Measurements from ENCODE around the gene CHRM5.

Gene CHRM5

GRCh38 chr15:33955945-33956344, 12.4 kb upstream of the CHRM5 start:
- Histone ChIP-seq H3K4me1 (ENCODE audit: low read depth, poor library complexity, severe bottlenecking) (no peaks in the 10 kb centered on the region), H3K79me2 (ENCODE audit: insufficient read depth, low read depth) (no peaks in the 10 kb centered on the region), H2AFZ (ENCODE audit: low read depth) (no peak overlapping the region), H4K20me1 (ENCODE audit: insufficient read depth) (no peaks in the 10 kb centered on the region), H3K9ac (no peak overlapping the region), H3K36me3 (ENCODE audit: insufficient read depth) (no peaks in the 10 kb centered on the region), H3K4me2 (no peak overlapping the region), H3K4me3 (IDR thresholded peaks at IDR 0.05; ENCODE audit: insufficient read depth, low read depth, low read length) (no peak overlapping the region), H3K27ac (no peak overlapping the region), H3K27me3 (ENCODE audit: insufficient read depth, low read depth) (no peaks in the 10 kb centered on the region)
- TF ChIP-seq, protein P1, sequence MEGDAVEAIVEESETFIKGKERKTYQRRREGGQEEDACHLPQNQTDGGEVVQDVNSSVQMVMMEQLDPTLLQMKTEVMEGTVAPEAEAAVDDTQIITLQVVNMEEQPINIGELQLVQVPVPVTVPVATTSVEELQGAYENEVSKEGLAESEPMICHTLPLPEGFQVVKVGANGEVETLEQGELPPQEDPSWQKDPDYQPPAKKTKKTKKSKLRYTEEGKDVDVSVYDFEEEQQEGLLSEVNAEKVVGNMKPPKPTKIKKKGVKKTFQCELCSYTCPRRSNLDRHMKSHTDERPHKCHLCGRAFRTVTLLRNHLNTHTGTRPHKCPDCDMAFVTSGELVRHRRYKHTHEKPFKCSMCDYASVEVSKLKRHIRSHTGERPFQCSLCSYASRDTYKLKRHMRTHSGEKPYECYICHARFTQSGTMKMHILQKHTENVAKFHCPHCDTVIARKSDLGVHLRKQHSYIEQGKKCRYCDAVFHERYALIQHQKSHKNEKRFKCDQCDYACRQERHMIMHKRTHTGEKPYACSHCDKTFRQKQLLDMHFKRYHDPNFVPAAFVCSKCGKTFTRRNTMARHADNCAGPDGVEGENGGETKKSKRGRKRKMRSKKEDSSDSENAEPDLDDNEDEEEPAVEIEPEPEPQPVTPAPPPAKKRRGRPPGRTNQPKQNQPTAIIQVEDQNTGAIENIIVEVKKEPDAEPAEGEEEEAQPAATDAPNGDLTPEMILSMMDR (conservative IDR thresholded peaks at IDR 0.05; ENCODE audit: low read depth, low read length), result no peak

DNA sequence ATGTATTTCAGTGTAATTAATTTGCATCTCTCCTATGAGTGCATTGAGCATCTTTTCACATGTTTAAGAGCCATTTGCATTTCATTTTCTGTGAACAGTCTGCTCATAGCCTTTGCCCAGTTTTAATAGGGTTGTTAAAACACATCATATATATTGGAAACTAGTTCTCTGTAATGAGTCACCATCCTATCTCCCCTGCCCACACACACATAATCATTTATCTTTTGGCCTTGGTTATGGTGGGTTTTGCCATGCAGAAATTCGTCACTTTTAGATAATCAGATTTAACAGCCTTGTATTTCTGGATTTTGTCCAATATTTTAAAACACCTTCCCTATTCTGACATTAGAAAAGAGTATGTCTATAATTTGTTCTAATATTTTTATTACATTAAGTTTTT, 11.9 kb upstream of the CHRM5 start:
- Histone ChIP-seq H3K4me2 (no peak overlapping the region), H3K79me2 (ENCODE audit: insufficient read depth, low read depth) (no peaks in the 10 kb centered on the region), H3K4me3 (IDR thresholded peaks at IDR 0.05; ENCODE audit: insufficient read depth, low read depth, low read length) (no peak overlapping the region), H3K4me1 (ENCODE audit: low read depth, poor library complexity, severe bottlenecking) (no peaks in the 10 kb centered on the region), H3K9ac (no peak overlapping the region), H3K27me3 (ENCODE audit: insufficient read depth, low read depth) (no peaks in the 10 kb centered on the region), H3K36me3 (ENCODE audit: insufficient read depth) (no peaks in the 10 kb centered on the region), H4K20me1 (ENCODE audit: insufficient read depth) (no peaks in the 10 kb centered on the region), H3K27ac (no peak overlapping the region), H2AFZ (ENCODE audit: low read depth) (no peak overlapping the region)
- TF ChIP-seq, protein P1 (conservative IDR thresholded peaks at IDR 0.05; ENCODE audit: low read depth, low read length), result no peak

DNA sequence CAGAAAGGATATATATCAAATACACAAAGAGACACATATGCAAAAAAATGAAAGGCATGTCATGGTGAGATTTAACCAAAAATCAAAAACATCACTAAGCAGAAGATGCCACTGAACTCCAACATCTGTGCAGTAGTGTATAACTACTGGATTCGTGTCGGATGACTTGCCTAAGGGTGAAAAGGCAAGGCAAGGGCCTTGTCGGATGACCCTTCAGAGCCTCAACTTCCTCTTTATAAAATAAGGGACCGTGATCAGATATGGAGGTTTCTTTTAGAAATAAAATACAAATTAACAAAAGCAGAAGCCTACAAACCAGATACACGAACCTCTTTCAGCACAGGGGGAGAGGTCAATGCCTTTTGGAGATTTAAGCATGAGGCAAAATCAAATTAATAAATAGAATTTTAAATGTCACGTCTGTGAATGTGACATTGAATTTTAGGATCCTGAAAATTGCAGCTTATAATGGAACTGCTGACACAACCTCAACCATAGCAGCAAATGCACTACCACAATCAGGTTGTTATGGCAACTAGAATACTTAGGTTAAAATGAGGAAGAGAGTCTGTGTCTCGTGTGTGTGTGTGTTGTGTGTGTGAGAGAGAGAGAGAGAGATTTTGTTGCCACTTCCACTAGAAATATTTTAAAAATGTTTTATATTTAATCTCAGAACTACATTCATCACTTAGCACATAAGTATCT, 8.3 kb upstream of the CHRM5 start:
- no peak overlapping the region for H3K9ac ChIP-seq
- H4K20me1 ChIP-seq (ENCODE audit: insufficient read depth), result no peaks in the 10 kb centered on the region
- H3K27me3 ChIP-seq (ENCODE audit: insufficient read depth, low read depth), result no peaks in the 10 kb centered on the region
- TF ChIP-seq, protein P1 (conservative IDR thresholded peaks at IDR 0.05; ENCODE audit: low read depth, low read length), result no peak
- no peak overlapping the region for H2AFZ ChIP-seq (ENCODE audit: low read depth)
- no peak overlapping the region for H3K4me3 ChIP-seq (IDR thresholded peaks at IDR 0.05; ENCODE audit: insufficient read depth, low read depth, low read length)
- no peak overlapping the region for H3K27ac ChIP-seq
- no peak overlapping the region for H3K4me2 ChIP-seq
- no peaks in the 10 kb centered on the region for H3K4me1 ChIP-seq (ENCODE audit: low read depth, poor library complexity, severe bottlenecking)
- no peaks in the 10 kb centered on the region for H3K79me2 ChIP-seq (ENCODE audit: insufficient read depth, low read depth)
- H3K36me3 ChIP-seq (ENCODE audit: insufficient read depth), result no peaks in the 10 kb centered on the region

DNA sequence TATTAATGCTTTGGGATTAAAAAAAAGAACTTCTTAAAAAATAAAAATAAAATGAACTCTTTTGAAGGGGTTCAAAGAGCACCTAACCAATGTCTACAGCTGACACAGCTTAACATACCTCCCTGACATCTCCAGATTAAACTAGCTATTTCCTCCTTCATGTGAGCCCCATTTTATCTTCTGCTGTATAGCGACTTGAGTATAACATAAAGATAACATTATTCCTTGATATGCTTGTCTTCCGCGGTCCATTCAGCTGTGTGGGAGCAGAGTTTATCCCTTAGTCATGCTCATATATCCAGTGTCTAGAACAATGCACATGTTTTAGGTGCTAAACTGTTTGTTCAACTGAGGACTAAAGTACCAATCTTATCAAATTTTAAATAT, 7.8 kb upstream of the CHRM5 start:
- H3K4me3 ChIP-seq (IDR thresholded peaks at IDR 0.05; ENCODE audit: insufficient read depth, low read depth, low read length), result no peak overlapping the region
- H3K79me2 ChIP-seq (ENCODE audit: insufficient read depth, low read depth), result no peaks in the 10 kb centered on the region
- no peak overlapping the region for H3K27ac ChIP-seq
- no peak overlapping the region for H2AFZ ChIP-seq (ENCODE audit: low read depth)
- no peak overlapping the region for H3K4me2 ChIP-seq
- no peaks in the 10 kb centered on the region for H3K4me1 ChIP-seq (ENCODE audit: low read depth, poor library complexity, severe bottlenecking)
- no peaks in the 10 kb centered on the region for H3K36me3 ChIP-seq (ENCODE audit: insufficient read depth)
- no peaks in the 10 kb centered on the region for H3K27me3 ChIP-seq (ENCODE audit: insufficient read depth, low read depth)
- no peak overlapping the region for H3K9ac ChIP-seq
- H4K20me1 ChIP-seq (ENCODE audit: insufficient read depth), result no peaks in the 10 kb centered on the region
- TF ChIP-seq, protein P1 (conservative IDR thresholded peaks at IDR 0.05; ENCODE audit: low read depth, low read length), result no peak
